GM18909 (cell line): ENCODE results near the gene MTFR2.
"Not testable (repeated sequence)": the region's sequence is repeated elsewhere in the genome, so short reads cannot be mapped to it uniquely, and the experiment has no call there.

ENCODE experiments used
- ATAC-seq: cut with Tn5 transposase; IDR thresholded peaks from one replicate; pipeline ENCODE4 v1.9.1; 2021; ENCODE audit warnings: mild to moderate bottlenecking; ENCODE audit not compliant: unreplicated experiment, poor library complexity

The MTFR2 gene

DNA sequence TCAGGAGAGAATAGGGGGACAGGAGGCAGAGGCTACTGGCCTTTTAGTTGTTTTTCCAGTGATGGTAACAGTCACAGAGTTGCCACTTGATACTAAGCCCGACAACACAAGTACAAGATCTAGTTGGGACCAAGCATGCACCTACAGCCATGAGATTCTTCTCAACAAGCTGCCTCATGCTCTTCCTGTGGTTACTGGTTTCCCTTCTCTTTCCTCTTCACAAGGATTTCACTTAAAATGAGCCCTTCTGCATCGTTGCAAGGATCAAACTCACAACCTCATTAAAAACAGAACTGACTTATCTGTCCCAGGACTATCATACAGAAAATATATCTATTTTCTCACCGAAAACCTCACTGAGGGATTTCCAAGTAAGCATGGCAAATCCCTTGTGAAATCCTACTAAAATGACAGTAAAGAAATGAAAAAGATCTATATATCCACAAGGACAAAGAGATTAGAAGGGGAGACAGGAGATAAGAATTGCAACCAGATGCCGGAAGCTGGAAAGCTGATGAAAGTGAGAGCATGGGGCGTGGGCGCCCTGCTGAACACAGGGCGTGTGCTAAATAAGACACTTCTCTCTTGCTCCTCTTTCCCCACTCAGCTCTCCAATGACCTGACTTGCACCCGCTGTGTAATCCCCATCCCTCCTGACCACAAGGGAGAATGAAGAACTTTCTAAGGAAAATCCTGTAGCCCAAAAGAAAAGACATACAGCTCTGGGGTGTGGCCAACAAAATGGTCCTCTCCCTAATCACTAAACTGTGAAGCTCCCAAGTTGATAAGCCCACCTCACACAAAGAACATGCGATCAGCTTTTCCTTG is 13.4 kb downstream of the MTFR2 start:
- ATAC-seq: no peak

DNA sequence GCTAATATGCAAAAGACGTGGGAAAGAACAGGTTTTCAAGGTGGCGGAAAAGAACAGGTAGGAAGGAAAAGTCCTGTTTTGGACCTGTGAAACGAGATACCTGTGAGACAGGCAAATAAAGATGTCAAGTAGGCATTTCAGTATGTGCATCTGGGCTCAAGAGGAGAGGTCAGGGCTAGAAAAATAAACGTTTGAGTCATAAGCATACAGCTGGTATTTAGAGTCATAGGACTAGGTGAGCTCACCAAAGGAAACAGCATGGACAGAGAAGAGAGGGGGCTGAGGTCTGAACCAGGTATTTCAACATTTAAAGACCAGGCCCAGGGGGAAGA is 14.9 kb downstream of the MTFR2 start:
- no peak for ATAC-seq

DNA sequence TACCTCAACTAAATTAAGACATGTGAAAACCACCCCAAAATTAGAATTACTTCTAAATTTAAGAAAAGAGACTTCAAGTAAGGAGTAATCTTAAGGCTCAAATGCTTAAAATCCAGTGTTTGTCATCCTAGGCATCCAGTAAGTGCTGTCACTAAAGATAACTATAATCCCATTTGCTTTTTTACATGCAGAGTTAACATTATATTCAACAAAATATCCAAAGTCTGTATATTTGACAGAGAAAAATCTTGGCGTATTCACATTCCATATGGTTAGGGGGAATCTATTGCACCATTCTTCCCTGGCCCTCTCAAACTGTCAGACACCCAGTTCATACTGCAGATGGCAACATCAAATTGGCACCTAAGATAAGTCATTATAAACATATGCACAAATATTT is 17.4 kb downstream of the MTFR2 start:
- no peak for ATAC-seq

DNA sequence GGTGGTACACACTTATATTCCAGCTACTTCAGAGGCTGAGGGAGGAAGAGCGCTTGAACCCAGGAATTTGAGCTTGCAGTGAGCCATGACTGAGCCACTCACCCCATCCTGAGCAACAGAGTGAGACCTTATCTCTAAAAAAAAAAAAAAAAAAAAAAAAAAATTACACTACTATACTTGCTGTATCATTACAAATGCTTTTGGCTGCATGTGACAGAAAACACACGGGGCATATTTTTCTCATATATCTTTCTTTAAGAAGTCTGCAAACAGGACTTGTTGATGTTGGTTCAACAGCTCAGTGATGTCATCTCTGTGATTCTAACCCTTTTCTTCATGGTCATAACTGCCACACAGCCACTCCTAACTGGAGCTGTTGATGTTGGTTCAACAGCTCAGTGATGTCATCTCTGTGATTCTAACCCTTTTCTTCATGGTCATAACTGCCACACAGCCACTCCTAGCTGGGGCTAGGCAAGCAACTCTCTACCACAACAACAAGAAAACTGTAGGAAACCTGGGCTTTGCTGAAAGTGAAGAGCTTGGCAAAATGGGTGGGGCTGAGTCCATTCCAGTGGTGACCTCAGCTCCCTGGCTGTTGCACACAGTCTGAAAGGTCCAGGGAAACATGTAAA is 19.8 kb downstream of the MTFR2 start:
- no peak for ATAC-seq

DNA sequence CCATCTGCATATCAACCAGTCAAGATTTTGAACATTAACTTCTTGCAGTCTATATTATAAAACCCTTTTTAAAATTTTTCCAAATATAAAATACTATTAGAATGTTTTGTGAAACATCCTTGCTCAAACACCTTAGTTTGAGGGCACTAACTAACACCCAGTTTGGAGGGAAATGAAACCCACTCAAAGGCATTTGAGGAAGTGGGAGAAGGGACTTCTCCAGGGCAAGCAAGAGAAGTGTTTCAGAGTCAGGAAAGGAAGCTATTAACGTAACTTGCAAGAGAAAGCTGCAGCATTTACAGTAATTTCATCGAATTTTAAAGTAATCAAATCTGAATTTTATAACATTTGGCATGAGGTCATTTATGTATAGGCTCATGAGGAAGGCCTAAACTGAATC is 21.3 kb downstream of the MTFR2 start:
- no peak for ATAC-seq

DNA sequence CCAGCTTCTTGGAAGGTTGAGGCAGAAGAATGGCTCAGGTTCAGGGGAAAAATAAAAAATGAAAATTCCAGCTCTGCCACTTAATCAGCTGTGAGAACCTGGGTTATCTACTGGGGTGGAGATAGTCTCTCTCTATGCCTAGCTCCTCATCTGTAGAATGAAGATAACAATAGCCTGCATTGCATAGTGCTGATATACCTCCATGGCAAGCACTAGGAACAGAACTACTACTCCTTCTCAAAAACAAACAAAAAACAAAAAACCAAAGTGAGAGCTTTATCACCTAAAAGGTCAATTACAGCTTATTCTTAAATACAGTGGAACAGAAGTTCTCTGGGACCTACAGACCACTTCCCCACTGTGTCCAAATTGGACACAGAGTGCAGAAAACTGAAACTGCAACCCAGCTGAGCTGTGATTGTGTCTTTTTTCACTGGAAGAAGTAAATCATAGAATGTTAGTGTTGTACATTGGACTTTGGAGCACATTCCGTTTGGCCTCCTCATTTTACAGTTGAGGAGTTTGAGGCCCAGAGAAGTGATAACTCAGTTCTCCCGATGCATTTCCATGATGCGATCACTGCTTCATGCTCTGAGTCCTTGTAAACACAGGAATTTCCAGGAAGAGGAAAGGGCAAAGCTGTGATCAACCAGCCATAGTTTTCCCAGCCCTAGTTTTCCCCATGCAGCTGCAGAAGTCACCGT is 23.3 kb downstream of the MTFR2 start:
- ATAC-seq: peak; percentile 24

DNA sequence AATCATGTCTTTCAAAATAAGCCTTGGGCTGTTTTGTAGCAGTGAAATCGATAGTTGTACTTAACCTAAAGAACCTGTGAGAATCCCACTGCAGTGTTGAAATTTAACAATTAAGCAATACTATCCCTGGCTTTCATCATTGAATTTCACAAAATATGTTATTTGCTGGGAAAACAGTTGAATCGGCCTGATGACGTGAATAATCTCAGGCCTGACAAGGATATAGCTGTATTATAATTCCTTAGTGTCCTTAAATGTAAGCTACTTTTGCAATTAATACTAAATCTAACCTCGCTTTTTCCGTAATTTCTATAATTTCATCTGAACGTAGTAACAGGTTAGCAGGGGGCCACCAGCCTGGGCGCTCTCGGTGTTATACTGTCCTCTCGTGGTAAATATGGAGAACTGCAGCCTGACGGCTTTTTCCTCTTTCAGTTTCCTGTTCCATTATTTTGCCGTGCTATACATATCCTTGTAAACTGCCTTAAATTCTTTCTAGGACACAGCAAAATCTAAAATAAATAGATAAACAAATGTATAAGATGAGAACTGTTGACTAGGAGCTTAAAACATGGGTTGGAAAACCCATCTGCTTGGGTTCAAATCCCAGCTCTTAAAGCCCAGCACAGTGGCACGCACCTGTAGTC is 24.0 kb downstream of the MTFR2 start:
- peak; percentile 73 for ATAC-seq

DNA sequence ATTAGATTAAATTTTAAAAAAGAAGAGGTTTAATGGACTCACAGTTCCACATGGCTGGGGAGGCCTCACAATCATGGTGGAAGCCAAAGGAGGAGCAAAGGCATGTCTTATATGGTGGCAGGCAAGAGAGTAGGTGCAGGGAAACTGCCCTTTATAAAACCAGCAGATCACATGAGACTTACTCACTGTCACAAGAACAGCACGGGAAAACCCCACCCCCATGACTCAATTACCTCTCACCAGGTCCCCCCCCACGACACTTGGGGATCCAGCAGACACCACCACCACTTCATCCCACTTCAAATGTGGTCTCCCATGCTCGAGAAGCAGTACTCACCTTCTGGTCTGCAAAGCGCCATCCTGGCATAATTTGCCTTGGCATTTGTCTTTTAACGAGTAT is 24.6 kb downstream of the MTFR2 start:
- ATAC-seq: no peak

DNA sequence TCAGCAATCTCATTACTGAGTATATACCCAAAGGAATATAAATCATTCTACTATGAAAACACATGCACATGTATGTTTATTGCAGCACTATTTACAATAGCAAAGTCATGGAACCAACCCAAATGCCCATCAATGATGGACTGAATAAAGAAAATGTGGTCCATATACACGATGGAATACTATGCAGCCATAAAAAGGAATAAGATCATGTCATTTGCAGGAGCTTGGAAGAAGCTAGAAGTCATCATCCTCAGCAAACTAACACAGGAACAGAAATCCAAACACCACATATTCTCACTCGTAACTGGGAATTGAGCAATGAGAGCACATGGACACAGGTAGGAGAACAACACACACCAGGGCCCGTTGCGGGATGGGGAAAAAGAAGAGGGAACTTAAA is 25.1 kb downstream of the MTFR2 start:
- not testable (repeated sequence) for ATAC-seq

DNA sequence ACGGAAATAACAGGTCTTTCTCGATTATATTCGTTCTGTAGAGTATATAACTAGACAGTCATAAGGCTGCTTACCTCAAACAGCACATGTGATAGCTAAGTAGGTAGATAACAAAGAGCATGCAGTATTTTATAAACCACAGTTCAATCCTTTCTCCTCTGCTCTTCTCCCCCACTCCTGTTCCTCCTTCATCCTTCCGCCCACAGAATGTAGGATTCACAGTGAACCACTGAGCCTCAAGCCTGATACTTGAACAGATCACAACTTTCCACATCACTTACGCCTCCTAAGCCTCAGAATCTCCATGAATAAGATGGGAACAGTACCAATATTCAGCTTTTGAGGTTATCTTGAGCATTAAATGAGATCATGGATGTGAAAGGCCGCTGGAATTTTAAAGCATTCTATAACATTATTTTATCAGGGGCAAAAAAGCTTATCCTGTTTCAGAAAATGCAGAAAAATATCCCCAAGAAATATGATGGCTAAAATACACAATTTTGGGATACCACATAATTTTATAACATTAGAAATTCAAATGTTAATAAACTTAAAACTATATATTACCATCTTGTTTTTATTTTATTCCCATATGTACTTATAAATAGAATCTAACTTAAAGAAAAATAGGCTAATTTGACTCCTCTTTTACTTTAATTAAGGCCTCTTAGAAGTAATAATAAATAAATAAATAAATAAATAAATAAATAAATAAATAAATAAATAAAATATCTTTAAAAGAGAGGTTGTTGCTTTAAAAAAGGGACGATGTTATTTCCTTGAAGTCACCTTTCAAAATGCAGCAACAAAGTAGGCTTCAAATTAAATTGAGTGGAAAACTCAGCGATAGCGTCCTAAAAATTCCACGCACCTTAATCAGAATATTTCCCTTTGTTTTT is 33.4 kb downstream of the MTFR2 start:
- ATAC-seq: no peak

DNA sequence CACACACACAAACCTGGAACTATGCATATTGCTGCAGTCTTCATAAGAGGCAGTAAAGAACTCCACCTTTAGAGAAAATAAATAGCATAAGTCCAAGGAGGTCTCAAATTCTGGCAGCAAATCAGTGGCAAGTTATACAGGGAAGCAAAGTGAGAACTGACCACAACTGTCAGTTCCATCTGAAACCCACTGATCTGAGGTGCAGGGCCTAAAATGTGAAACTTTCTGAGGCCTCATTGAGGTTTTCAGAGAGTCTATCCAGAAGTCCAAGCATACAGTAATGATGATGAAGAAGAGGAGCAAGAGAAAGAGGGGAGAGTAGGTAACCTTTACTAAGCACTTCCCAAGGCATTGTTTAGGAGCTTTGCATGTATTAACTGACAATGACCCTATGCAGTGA is 36.3 kb downstream of the MTFR2 start:
- no peak for ATAC-seq

DNA sequence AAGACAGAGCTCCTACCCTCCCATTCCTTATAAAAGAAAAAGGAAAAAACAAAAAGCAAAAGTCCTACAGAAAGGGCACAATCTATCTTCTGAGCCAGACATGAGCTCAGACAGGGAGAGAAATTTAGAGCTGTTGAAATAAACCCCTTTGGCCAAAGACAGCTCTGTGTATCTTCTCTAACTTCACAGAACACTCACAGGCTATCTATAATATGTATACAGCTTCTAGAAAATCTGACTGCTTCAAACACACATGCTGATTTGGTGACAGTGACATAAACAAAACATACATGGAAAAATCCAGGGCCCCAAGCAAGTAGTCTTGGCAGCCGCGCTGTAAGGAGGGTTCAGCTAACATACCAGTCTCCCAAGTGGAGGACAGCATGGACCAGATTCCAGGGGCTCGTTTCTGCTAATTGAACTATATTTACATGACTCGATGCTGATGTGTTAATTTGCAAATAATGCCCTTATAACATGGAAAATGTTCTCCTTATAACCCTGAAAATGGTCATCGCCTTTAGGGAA is 37.0 kb downstream of the MTFR2 start:
- ATAC-seq: no peak

DNA sequence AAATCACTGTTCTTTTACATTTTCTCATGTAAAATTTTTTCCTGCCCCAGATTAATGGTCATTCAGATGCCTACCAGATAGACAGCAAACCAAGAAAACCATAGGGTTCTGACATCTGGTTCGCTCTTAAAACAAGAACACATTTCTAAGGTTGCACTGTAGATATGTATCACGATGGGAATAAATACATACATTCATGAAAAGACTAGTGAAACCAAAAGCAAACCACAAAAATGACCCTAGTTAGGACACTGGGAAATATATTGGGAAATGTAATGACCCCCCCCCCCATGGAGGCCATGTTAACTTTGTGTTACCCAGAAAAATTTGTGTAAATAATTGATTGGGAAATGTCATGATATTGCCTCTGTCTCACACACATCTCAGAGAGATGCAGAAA is 37.5 kb downstream of the MTFR2 start:
- no peak for ATAC-seq

DNA sequence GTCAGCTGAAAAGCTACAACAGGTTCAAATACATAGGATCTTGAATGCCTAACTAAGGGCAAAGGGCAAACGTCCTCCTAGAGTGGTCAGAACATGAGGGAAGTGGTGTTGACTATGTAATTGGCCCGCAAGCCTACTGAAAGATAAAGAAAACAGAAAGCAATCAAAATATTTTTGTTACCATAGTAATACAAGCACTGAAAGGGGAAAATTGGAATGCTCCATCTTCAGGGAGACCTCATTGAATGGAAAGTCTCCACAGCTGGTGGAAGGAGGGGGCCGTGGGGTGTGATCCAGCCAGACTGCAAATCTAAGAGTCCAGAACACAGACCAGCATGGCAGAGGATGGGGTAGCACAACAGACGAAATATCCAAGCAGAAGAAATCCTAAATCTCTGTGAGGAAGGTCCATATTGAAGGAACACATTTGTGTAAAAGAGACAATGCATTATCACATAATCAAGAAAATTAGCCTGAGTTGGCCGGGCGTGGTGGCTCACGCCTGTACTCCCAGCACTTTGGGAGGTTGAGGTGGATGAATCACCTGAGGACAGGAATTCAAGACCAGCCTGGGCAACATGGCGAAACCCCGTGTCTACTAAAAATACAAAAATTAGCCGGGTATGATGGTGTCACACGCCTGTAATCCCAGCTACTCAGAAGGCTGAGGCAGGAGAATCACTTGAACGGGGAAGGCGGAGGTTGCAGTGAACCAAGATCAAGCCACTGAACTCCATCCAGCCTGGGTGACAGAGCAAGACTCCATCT is 39.5 kb downstream of the MTFR2 start:
- no peak for ATAC-seq

DNA sequence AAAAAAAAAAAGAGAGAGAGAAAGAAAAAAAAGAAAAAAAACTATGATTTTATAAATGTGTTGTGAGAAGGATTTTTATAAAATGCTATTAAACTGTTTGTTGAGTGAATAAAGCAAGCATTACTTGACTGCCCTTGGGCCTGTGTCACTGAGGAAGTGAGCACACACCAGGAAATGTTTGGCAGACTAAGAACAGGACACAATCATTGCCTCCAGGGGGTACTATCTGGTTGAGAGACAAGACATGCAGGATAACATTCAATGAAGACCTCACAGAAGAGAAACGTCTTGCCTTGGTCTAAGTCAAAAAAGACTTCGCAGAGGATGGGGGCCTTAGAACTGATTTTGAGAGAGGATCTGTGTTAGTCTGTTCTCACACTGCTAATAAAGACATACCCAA is 40.6 kb downstream of the MTFR2 start:
- no peak for ATAC-seq

DNA sequence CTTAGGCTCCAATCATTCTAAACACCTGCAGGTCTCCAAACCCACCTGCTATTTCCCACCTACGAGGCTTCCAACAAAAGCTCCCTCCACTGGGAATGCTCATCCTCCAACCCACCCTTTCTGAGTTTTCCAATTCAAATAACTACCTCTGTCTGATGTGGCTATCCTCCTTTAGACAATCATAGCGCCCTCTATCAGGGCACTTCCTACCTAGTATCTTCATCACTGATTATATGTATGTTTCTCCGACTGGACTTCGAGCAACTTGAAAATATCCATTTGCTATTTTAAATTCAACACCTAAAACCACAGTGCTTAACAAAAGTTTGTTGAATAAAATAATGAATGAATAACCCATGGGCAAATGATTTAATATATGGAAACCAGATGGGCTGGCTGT is 41.3 kb downstream of the MTFR2 start:
- no peak for ATAC-seq

DNA sequence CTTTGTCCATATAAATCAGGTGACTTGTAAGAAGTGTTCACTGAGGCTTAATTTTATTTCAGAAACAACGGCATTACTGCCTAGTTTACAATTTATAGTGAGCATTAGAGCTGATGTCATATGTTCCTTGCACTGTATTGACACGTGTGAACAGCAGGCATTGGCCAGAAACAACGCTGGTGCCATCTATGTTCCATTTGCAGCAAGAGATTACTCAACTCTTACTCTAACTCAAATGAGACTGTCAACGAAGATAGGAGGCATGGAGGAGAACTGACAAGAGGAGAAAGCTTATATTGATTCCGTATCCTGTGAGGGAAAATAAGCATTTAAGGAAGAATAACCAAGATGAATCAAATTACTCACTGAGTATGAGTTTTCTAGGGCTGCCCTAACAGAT is 48.4 kb downstream of the MTFR2 start:
- no peak for ATAC-seq

DNA sequence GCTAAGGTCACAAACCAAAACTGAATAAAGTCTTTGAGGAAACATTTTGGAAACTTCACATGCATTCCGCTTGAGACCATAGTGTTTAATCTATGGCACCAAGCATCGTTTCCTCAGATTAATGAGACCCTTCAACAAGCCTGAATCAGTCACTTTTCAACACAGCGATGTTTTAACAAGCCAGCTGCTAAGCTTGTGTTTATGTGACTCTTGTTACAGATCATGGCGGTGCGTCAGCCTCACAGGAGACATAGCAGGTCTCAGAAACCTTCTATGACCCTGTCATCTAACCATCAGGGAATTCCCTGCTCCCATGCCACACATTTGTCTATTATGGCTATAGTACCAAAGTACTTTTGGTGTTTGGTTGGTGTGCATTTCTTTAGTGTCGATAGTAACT is 57.2 kb downstream of the MTFR2 start:
- no peak for ATAC-seq

DNA sequence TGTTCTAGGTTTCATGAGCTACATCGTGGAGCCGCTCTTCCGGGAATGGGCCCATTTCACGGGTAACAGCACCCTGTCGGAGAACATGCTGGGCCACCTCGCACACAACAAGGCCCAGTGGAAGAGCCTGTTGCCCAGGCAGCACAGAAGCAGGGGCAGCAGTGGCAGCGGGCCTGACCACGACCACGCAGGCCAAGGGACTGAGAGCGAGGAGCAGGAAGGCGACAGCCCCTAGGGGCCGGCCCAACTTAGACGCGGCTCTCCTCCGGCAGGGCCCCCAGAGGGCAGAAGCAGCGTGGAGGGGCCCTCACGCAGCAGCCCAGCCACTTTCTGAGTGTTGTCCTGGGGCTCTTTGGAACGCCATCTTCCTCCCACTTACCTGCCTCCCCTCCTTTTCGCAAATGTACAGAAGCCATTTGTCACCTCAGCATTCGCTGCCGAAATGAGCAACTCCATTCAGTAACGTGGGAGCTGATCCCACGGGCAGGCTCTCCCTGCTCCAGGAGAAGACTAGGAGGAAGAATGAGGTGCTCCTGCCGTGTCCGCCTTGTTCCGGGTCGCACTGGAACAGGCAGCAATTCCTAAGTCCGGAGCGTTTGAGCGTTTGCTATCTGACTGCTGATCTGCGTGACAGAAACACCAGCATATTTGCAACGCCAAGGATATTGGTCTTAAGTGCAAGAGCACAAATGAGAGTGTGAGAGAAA is 58.4 kb downstream of the MTFR2 start:
- no peak for ATAC-seq
